Thyroid gland (tissue), 4 donors: ENCODE measurements around the gene ABO.
A peak's percentile ranks its signal among the peaks of the same experiment; 100 is the strongest.

Experiments
- POLR2A ChIP-seq, 2 donors: fragments of 450-650 bp; IDR thresholded peaks; one replicate each; pipeline ENCODE4 v1.6.1; 2017; ENCODE audit warnings: antibody characterized with exemption in 2 of 2, mild to moderate bottlenecking in 2 of 2, moderate library complexity in 1 of 2
- TF ChIP-seq, protein P1 (sequence below), 6 experiments: fragments of 200-600 bp in 3 of 6; fragments of 450-650 bp in 3 of 6; sonication (generic) in 3 of 6; IDR thresholded peaks; one replicate each; pipeline ENCODE4 v1.5.1; 2016 to 2019; ENCODE audit warnings: antibody characterized with exemption in 6 of 6, mild to moderate bottlenecking in 2 of 6, inconsistent platforms in 1 of 6, moderate library complexity in 1 of 6

DNA sequence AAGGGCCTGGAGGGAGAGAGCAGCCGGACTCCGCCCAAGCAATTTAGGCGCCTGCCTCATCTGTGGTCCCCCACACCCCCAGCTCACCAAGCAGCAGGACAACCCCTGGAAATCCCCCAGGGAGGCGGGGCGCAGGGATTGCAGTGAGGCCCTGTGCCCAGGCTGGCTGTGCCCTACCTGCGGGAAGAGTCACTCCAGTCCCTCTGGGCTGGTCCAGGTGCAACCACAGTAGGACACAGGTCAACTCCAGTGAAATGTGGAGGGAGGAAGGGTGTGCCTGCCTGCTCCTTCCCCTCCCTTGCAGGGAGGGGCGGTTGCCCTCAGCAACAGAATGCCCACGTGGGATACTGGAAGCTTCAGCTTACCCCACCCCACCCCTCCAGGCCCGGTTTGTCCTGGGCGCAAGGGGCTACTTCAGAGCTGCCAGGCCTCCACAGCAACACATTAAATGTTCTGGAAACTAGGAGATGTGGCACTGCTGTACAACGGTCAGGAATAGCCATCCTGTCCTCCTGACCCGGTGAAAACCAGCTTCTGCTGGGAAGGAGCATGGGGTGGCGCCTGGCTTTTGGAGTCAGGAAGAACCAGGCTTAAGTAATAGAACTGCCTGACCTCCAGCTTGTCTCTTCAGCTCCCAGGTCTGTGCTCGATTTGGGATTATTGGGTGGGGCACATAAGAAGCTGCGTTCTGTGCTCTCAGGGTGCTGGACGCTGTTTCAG, 22.5 kb downstream of the ABO start:
- TF ChIP-seq, protein P1, sequence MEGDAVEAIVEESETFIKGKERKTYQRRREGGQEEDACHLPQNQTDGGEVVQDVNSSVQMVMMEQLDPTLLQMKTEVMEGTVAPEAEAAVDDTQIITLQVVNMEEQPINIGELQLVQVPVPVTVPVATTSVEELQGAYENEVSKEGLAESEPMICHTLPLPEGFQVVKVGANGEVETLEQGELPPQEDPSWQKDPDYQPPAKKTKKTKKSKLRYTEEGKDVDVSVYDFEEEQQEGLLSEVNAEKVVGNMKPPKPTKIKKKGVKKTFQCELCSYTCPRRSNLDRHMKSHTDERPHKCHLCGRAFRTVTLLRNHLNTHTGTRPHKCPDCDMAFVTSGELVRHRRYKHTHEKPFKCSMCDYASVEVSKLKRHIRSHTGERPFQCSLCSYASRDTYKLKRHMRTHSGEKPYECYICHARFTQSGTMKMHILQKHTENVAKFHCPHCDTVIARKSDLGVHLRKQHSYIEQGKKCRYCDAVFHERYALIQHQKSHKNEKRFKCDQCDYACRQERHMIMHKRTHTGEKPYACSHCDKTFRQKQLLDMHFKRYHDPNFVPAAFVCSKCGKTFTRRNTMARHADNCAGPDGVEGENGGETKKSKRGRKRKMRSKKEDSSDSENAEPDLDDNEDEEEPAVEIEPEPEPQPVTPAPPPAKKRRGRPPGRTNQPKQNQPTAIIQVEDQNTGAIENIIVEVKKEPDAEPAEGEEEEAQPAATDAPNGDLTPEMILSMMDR (IDR thresholded peaks at IDR 0.05) = peak in 2 of 6 experiments; percentile 3 to 17
- TF ChIP-seq POLR2A (IDR thresholded peaks at IDR 0.05) = peak in 1 of 2 donors; percentile 61
